B cell (primary cell): ENCODE measurements around the gene SULT2B1. TPM values are rescaled to one million over a fixed set of nuclear protein-coding genes. Genes with fewer than 3 reads are reported as not detected.

Source experiments
- ATAC-seq: fragments of 200-7000 bp; cut with Tn5 transposase; one replicate; pipeline ENCODE4 v1.10.0; 2021; ENCODE audit warnings: low read depth, mild to moderate bottlenecking, moderate number of reproducible peaks, moderate library complexity
- CTCF ChIA-PET: fragments of 350-600 bp; sonication (Branson Sonifier 250); formaldehyde crosslinking; loops from one replicate; lab custom pipeline; 2021; ENCODE audit warnings: antibody characterized with exemption, inconsistent platforms; lab: Charles Lee
- POLR2A ChIA-PET: fragments of 350-600 bp; sonication (Branson Sonifier 250); formaldehyde crosslinking; loops from one replicate; lab custom pipeline; 2021; ENCODE audit warnings: antibody characterized with exemption; lab: Charles Lee
- DNase-seq: peaks from one replicate; pipeline ENCODE4 v3.0.0; 2013
- H2AFZ ChIP-seq: 2 replicates; pipeline ENCODE4 v1.6.1; 2012; ENCODE audit warnings: mild to moderate bottlenecking, low read depth, low read length; ENCODE audit not compliant: insufficient read depth, poor library complexity, severe bottlenecking
- H3K27ac ChIP-seq, 2 donors: 1 replicate in 1 of 2; 2 replicates in 1 of 2; pipeline ENCODE4 v1.5.1; 2012 to 2013; ENCODE audit warnings: low read length in 2 of 2, mild to moderate bottlenecking in 2 of 2, moderate library complexity in 1 of 2
- H3K27me3 ChIP-seq, 4 experiments: fragments of 200-600 bp in 1 of 4; sonication (generic) in 1 of 4; replicated peaks in 1 of 4; 1 replicate in 2 of 4; 2 replicates in 2 of 4; pipeline versions ENCODE4 v1.6.1 to v1.7.0; 2013 to 2016; ENCODE audit warnings: low read length in 3 of 4, mild to moderate bottlenecking in 2 of 4, mixed read lengths in 1 of 4, moderate library complexity in 1 of 4; ENCODE audit not compliant: insufficient read depth in 4 of 4, control insufficient read depth in 3 of 4; ENCODE audit errors: control extremely low read depth in 1 of 4
- H3K36me3 ChIP-seq, 2 experiments: replicated peaks in 1 of 2; 1 replicate in 1 of 2; 2 replicates in 1 of 2; pipeline versions ENCODE4 v1.6.1 to v1.7.1; 2013; ENCODE audit warnings: low read length in 1 of 2; ENCODE audit not compliant: insufficient read depth in 2 of 2, control insufficient read depth in 1 of 2; ENCODE audit errors: control extremely low read depth in 1 of 2, extremely low read depth in 1 of 2
- H3K4me1 ChIP-seq, 2 donors: fragments of 200-600 bp in 1 of 2; sonication (generic) in 1 of 2; 1 replicate in 1 of 2; 2 replicates in 1 of 2; pipeline versions ENCODE4 v1.5.1 to v1.6.1; 2013 to 2017; ENCODE audit warnings: low read length in 2 of 2; ENCODE audit not compliant: control insufficient read depth in 2 of 2, insufficient read depth in 2 of 2
- H3K4me2 ChIP-seq: replicated peaks from 2 replicates; pipeline ENCODE3; 2012; ENCODE audit warnings: mild to moderate bottlenecking, low read depth, low read length; ENCODE audit not compliant: poor library complexity, severe bottlenecking
- H3K4me3 ChIP-seq, 5 experiments: fragments of 200-600 bp in 1 of 5; sonication (generic) in 1 of 5; 1 replicate in 3 of 5; 2 replicates in 2 of 5; pipeline versions ENCODE4 v1.5.1 to v1.7.0; 2011 to 2016; ENCODE audit warnings: low read length in 4 of 5, mild to moderate bottlenecking in 4 of 5, low read depth in 2 of 5, control low read depth in 1 of 5, moderate library complexity in 1 of 5; ENCODE audit not compliant: insufficient read depth in 1 of 5; ENCODE audit errors: control extremely low read depth in 1 of 5, extremely low read depth in 1 of 5
- H3K79me2 ChIP-seq: fragments of 200-600 bp; sonication (generic); one replicate; pipeline ENCODE4 v1.6.0; 2016; ENCODE audit warnings: low read length; ENCODE audit not compliant: control insufficient read depth, insufficient read depth
- H3K9ac ChIP-seq: fragments of 200-600 bp; sonication (generic); 2 replicates; pipeline ENCODE4 v1.6.1; 2017; ENCODE audit warnings: mild to moderate bottlenecking, low read length, moderate library complexity
- H3K9me3 ChIP-seq, 3 donors: one replicate each; pipeline versions ENCODE4 v1.6.1 to v1.7.1; 2013; ENCODE audit warnings: low read length in 2 of 3; ENCODE audit not compliant: control insufficient read depth in 2 of 3, insufficient read depth in 1 of 3; ENCODE audit errors: control extremely low read depth in 1 of 3
- H4K20me1 ChIP-seq: 2 replicates; pipeline ENCODE4 v1.6.0; 2012; ENCODE audit warnings: mild to moderate bottlenecking, low read length; ENCODE audit not compliant: insufficient read depth, control insufficient read depth, poor library complexity, severe bottlenecking
- H3K27ac Mint-ChIP-seq: one replicate; pipeline ENCODE4 v1.8.0; 2021; ENCODE audit warnings: mixed read lengths
- H3K27me3 Mint-ChIP-seq: one replicate; pipeline ENCODE4 v1.8.0; 2021; ENCODE audit warnings: mixed read lengths
- H3K4me1 Mint-ChIP-seq: one replicate; pipeline ENCODE4 v1.8.0; 2021; ENCODE audit warnings: mixed read lengths
- H3K4me3 Mint-ChIP-seq: one replicate; pipeline ENCODE4 v1.8.0; 2021; ENCODE audit warnings: mixed read lengths
- H3K9me3 Mint-ChIP-seq: one replicate; pipeline ENCODE4 v1.8.0; 2022; ENCODE audit warnings: mixed read lengths; ENCODE audit not compliant: insufficient read depth
- CTCF ChIP-seq: fragments of 200-600 bp; IDR thresholded peaks from one replicate; pipeline ENCODE4 v1.8.0; 2022; ENCODE audit warnings: antibody characterized with exemption, mild to moderate bottlenecking
- EZH2 ChIP-seq: IDR thresholded peaks from 2 replicates; pipeline ENCODE4 v1.6.1; 2012; ENCODE audit warnings: borderline replicate concordance, low read depth, mild to moderate bottlenecking, moderate library complexity, low read length; ENCODE audit not compliant: insufficient read depth, poor library complexity, severe bottlenecking
- WGBS: methylation state at CpG from one replicate; pipeline ENCODE4 v1.1.5; 2013; ENCODE audit warnings: missing lambda C conversion rate; ENCODE audit not compliant: insufficient coverage; 5-methylcytosine and 5-hydroxymethylcytosine counted together
- intact Hi-C: fragments of 100-400 bp; cut with micrococcal nuclease; formaldehyde crosslinking; loops from one replicate; pipeline ENCODE4 v1.10.0; 2022
- polyA plus RNA-seq: library from polyadenylated mRNA; depleted of rRNA; stranded (reverse); fragments of >200 nt; gene quantifications from 2 replicates; pipeline ENCODE4 v1.2.3, GENCODE V29; 2012
- total RNA-seq, 2 donors: library from RNA; stranded (reverse); fragments of 120-200 nt in 1 of 2; gene quantifications; 1 replicate in 1 of 2; 2 replicates in 1 of 2; pipeline versions ENCODE4 v1.2.3 to v1.2.4, GENCODE V29; 2013 to 2022

SULT2B1 gene
- total and polyA plus RNA-seq, 2 donors (not counting 1 experiment from before 2014, with no cell fraction given) = not detected

GRCh38 chr19:48603001-48603400, 51.0 kb downstream of the SULT2B1 start:
- Histone ChIP-seq H3K9me3 (no peaks in the 10 kb centered on the region), H2AFZ (no peak overlapping the region), H3K4me3 (no peak overlapping the region), H3K79me2 (no peaks in the 10 kb centered on the region), H3K9ac (no peak overlapping the region), H4K20me1 (no peaks in the 10 kb centered on the region), H3K27me3 (peaks cover 0 to 3% (median 0%) of the 10 kb centered on the region in 4 experiments), H3K36me3 (no peaks in the 10 kb centered on the region), H3K4me2 (no peak overlapping the region), H3K4me1 (no peaks in the 10 kb centered on the region), H3K27ac (no peak overlapping the region)
- no peak overlapping the region for H3K4me3 Mint-ChIP-seq
- intact Hi-C loops = no loop called here
- ChIA-PET POLR2A (no interaction called here), CTCF (interaction anchor here (0.8 to 1.7 kb wide), 2 partner anchors 14 to 19 kb away, joined by 3 to 8 read pairs; no protein-coding TSS in a partner anchor)
- no peak for TF ChIP-seq CTCF
- no peak for TF ChIP-seq EZH2
- WGBS = 82% methylated on average over 7 of the region's 9 CpGs
- ATAC-seq = no peak
- no peak overlapping the region for H3K27ac Mint-ChIP-seq
- H3K27me3 Mint-ChIP-seq = peaks cover 4% of the 10 kb centered on the region
- no peaks in the 10 kb centered on the region for H3K4me1 Mint-ChIP-seq
- no peaks in the 10 kb centered on the region for H3K9me3 Mint-ChIP-seq
- no peak for DNase-seq

GRCh38 chr19:48603449-48603848, 51.5 kb downstream of the SULT2B1 start:
- WGBS = 96% methylated on average over 39 of the region's 39 CpGs
- no peak overlapping the region for H3K27ac Mint-ChIP-seq
- no peaks in the 10 kb centered on the region for H4K20me1 ChIP-seq
- H3K4me3 Mint-ChIP-seq = no peak overlapping the region
- H3K27ac ChIP-seq = no peak overlapping the region
- no peaks in the 10 kb centered on the region for H3K79me2 ChIP-seq
- no peak overlapping the region for H3K4me3 ChIP-seq
- ChIA-PET CTCF (no interaction called here), POLR2A (no interaction called here)
- H3K9ac ChIP-seq = no peak overlapping the region
- no peaks in the 10 kb centered on the region for H3K9me3 Mint-ChIP-seq
- no peaks in the 10 kb centered on the region for H3K36me3 ChIP-seq
- peaks cover 0 to under 1% of the 10 kb centered on the region in 2 donors for H3K4me1 ChIP-seq
- DNase-seq (no peak), ATAC-seq (no peak)
- peaks cover 4% of the 10 kb centered on the region for H3K27me3 Mint-ChIP-seq
- H2AFZ ChIP-seq = no peak overlapping the region
- no peaks in the 10 kb centered on the region for H3K9me3 ChIP-seq
- peaks cover 0 to 3% (median 0%) of the 10 kb centered on the region in 4 experiments for H3K27me3 ChIP-seq
- TF ChIP-seq CTCF (no peak), EZH2 (no peak)
- intact Hi-C loops = no loop called here
- H3K4me2 ChIP-seq = no peak overlapping the region
- H3K4me1 Mint-ChIP-seq = no peaks in the 10 kb centered on the region
